ENCODE measurements around the gene RAPGEF2.
"Not testable (repeated sequence)": the region's sequence is repeated elsewhere in the genome, so short reads cannot be mapped to it uniquely, and the experiment has no call there.

RAPGEF2 gene

DNA sequence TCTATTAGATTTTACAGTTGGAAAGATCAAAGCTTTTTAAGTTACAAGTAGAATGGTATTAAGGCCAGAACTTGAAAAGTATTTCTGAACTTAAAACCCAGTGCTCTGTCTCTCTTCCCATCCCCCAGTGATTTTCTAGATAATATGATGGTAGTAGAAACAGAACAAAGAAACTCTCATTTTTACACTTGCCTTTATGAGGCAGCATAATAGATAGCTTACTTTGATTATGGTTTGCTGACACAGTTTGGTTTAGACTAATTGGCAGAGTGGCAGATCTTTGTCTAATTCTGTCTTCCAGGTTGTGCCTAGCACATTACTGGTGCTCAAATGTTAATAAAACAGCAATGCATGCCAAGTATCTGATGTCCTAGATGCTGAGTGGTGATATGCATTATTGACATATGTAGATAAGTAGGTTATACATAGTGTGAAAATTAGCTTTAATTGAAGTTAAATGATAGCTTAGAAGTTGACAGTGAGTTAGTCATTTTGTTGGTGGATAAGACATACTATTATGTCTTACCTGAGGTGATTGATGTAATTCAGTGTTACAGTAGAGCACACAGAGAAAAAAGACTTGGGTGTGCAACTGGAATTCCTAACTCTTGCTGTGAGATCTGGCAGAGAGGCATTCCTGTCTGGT is 4.3 kb upstream of the RAPGEF2 start:
- no peak for DNase-seq (ENCODE audit: low spot score)

DNA sequence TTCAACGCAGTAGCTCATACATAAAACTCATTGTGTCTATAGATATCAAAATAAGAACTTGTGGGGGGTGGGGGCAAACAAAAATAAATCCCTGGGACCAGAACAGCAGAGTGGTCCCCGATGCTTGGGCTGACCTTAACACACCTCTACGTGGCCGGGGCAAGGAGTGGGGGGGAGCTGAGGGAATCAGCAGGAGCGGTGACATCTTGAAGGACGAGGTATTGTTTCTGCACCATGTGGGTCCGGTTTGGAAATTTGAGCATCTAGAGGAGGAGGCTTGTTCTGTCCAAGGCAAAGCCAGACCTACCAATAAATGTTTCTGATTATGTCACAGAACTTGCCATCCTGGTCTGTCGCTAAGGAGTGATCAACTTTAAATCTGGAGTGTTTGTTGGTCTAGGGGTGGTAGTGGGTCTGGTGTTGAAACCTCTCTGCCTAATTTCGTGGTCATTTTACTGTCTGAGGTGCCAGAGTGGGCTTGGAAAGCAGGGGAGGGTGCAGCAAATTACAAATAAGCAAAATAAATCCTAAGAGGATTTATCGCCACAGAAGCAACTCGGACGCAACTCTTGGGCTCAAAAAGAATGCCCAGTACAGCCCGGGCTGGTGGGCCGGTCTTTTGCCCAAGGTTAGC is 774 bp upstream of the RAPGEF2 start:
- DNase-seq (ENCODE audit: low spot score): peak; percentile 12

GRCh38 chr4:159103384-159103990 is 608 bp downstream of the RAPGEF2 start:
- DNase-seq (ENCODE audit: low spot score): peak; percentile 52

DNA sequence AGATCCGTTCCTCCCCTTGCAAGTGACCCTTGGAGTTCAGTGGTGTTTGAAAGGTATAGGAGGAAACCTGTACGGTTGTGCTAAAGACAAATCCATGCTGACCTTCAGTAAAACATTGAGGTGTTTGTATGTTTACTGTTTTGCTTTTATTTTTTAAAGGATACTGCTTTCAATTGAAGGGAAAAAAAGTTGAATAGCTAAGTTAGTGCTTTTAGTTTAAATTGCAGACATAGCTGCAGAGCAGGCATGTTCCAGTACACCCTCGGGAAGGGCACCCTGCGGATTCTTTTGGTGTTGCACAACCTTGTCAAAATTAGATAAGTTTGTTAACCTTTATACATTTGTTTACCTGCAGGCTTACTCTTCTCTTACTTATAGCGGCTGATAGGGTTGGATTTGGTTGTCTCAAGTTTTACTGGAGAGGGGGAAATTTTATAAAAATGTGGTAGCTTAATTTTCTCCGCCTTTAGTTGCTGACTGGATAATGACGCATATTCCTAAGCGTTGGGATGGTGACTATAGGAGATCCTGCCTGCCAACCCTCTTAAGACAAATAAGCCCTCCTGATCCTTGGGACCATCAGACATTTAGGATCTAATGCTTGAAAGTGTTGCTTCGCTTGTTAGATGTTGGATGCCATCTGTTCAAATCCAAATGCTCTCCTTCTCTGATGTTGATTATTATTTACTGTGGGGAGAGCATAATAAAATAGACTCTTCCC is 2.0 kb downstream of the RAPGEF2 start:
- peak; percentile 13 for DNase-seq (ENCODE audit: low spot score)

- DNase-seq (ENCODE audit: low spot score): peak; percentile 32
Measured at GRCh38 chr4:159105761-159106243, 2.9 kb downstream of the RAPGEF2 start.

- no peak for DNase-seq (ENCODE audit: low spot score)
Measured at GRCh38 chr4:159106636-159107035, 3.8 kb downstream of the RAPGEF2 start.

DNA sequence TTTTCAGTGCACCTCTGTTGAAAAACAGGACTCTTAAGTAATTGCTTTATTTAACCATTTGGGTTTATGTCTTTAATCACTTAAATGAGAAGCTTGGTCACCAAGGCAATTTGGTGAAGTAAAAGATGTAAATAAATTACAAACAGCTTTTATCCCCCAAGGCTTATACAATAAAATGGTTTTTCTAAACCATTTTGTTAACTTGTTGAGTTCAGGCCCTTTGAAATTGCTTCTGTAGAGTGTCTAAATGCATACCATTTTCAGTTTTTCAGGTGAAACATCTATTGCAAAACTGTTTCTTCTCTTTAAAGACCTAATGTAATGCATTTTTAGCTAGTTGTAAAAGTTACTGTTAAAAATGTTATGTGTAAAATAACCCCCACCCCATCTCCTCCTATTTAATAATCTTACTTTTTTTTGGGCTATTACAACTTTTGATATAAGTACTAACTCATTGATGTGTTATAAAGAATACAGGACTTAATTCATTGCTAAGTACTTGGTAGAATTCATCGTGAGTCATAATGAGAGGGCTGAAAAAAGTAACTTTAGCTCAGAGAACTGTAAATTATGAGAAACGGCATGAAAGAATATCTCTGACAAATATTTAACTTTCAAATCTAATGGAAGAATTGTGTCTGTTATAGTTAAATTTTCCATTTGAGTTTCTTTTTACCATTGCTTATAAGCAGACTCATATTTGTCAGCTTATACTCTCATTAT is 4.5 kb downstream of the RAPGEF2 start:
- no peak for DNase-seq (ENCODE audit: low spot score)

- DNase-seq (ENCODE audit: low spot score): no peak
Measured at GRCh38 chr4:159108124-159108523, 5.2 kb downstream of the RAPGEF2 start.

GRCh38 chr4:159110961-159111360 is 8.1 kb downstream of the RAPGEF2 start:
- DNase-seq (ENCODE audit: low spot score): no peak

DNA sequence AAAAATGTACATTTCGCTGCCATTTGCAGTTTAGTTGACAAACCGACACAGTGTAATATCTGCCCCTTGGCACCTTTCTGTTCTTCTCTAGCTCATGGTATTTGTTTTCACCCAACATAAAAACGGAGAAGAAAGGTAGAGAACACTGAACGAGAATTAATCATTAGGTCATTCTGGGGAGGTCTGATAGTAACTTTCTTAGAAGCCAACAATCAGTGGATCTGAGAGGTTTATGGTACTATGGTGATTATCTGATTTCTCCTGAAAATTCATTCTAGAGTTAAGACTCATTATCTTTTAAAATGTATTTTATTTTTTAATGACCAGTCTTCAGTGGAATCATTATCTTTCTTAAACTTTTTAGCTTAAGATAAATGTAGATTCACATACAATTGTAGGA is 8.5 kb downstream of the RAPGEF2 start:
- no peak for DNase-seq (ENCODE audit: low spot score)

- DNase-seq (ENCODE audit: low spot score): not testable (repeated sequence)
Measured at GRCh38 chr4:159113366-159113765, 10.5 kb downstream of the RAPGEF2 start.

- not testable (repeated sequence) for DNase-seq (ENCODE audit: low spot score)
Measured at GRCh38 chr4:159116098-159116497, 13.2 kb downstream of the RAPGEF2 start.

DNA sequence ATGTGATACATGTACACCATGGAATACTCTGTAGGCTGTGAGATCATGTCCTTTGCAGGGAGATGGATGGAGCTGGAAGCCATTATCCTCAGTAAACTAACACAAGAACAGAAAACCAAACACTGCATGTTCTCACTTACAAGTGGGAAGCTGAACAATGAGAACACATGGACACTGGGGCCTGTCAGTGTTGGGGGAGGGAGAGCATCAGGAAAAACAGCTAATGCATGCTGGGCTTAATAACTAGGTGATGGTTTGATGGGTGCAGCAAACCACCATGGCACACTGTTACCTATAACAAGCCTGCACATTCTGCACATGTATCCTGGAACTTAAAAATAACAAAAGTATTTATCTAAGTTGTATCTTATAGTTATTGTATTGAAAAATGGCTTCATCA is 13.8 kb downstream of the RAPGEF2 start:
- not testable (repeated sequence) for DNase-seq (ENCODE audit: low spot score)

- no peak for DNase-seq (ENCODE audit: low spot score)
Measured at GRCh38 chr4:159117564-159117963, 14.7 kb downstream of the RAPGEF2 start.

GRCh38 chr4:159117968-159118367 is 15.1 kb downstream of the RAPGEF2 start:
- DNase-seq (ENCODE audit: low spot score): no peak

- no peak for DNase-seq (ENCODE audit: low spot score)
Measured at GRCh38 chr4:159121371-159121770, 18.5 kb downstream of the RAPGEF2 start.

- no peak for DNase-seq (ENCODE audit: low spot score)
Measured at GRCh38 chr4:159126716-159127115, 23.8 kb downstream of the RAPGEF2 start.

DNA sequence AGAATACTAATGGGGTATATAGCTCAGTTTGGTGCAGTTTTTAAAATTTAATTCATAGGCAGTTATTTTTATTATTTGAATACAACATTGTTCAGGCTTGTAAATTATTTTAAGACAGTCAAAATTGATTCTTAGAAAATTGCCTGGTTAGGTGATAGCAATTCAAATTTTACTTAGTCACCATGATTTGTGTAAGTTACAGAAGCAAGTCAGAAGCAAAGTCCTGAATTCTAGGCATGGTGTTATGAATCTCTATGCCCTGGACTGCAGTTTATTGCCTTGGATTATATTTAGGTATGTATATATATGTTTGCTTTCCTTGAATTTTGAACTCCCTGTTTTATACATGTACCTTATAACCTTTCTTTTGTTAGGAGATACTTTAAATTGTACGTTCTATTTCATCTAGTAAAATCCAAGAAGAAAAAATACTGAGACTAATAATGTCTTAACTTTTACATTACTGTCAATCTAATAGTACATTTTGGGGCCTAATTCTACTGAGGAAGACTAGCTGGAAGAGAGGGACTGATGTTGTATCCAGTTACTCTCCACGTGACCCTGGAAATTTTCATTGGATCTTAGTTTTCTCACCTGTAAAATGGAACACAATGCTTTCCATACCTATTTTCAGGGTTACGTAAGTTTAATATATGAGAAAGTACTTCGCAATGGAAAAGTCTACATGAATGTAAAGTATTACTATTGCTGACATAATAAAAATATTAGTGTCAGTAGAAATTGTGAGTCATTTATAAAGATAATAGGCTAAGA is 25.1 kb downstream of the RAPGEF2 start:
- DNase-seq (ENCODE audit: low spot score): no peak

- DNase-seq (ENCODE audit: low spot score): no peak
Measured at GRCh38 chr4:159129814-159130550, 27.1 kb downstream of the RAPGEF2 start.

DNA sequence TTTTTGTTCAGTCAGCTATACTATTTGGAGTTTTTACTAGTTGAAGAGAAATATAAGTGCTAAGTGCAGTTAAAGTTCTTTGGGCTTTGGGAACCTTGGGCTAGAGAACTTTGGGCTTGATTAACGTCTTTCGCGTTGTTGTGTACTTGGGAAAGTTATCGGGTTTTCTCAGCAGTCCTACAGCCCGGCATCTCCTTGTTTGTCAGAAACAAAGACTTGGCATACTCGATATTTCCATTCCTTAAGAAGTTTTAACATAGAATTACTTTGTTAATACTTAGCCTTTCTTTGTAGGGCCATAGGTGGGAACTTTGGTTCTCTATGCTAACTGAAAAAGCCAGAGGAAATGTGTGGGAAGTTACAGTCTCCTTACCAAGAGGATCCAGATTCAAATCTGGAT is 28.7 kb downstream of the RAPGEF2 start:
- no peak for DNase-seq (ENCODE audit: low spot score)

DNA sequence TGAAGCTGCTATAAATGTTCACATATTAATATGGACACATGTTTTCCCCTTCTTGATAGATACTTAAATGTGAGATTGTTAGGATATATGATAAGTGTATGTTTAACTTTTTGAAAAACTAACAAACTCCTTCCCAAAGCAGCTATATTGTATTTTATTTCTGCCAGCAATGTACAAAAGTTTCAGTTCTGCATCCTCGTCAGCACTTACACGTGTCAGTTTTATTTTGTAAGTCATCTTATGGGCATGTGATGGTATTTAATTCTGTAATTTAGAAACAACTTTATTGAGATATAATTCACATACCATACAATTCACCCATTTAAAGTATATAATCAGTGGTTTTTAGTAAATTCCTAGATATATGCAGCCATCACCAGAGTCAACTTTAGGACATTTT is 31.6 kb downstream of the RAPGEF2 start:
- no peak for DNase-seq (ENCODE audit: low spot score)
